ENCODE measurements around the gene PAAF1. TPM values are rescaled to one million over a fixed set of nuclear protein-coding genes. Genes with fewer than 3 reads are reported as not detected.

Gene PAAF1
- total RNA-seq, 4 donors from 2014 or later, result 10.7 to 15.4 (median 13.7) TPM

DNA sequence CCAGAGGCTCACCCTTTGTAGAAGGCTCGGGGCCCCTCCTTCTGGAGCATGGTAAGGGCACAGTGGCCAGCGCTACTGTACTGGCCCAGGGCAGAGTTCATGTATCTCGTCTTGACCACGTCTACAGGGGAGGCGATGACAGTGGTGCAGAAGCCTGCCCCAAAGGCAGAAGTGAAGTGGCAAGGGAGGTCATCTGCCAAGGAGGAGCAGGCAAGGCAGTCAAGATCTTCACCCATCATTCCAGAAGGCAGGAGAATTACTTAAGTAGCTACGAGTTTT, 98.6 kb downstream of the PAAF1 start:
- Histone ChIP-seq H3K36me3 (peaks cover 6% of the 10 kb centered on the region), H3K27me3 (no peaks in the 10 kb centered on the region), H3K9me3 (no peaks in the 10 kb centered on the region), H3K4me3 (no peak overlapping the region), H3K4me1 (peaks cover 24% of the 10 kb centered on the region), H3K27ac (no peak overlapping the region)
- TF ChIP-seq POLR2AphosphoS5 (IDR thresholded peaks at IDR 0.05) (no peak), POLR2A (IDR thresholded peaks at IDR 0.05) (no peak), EP300 (IDR thresholded peaks at IDR 0.05) (no peak)
- TF ChIP-seq, protein P1, sequence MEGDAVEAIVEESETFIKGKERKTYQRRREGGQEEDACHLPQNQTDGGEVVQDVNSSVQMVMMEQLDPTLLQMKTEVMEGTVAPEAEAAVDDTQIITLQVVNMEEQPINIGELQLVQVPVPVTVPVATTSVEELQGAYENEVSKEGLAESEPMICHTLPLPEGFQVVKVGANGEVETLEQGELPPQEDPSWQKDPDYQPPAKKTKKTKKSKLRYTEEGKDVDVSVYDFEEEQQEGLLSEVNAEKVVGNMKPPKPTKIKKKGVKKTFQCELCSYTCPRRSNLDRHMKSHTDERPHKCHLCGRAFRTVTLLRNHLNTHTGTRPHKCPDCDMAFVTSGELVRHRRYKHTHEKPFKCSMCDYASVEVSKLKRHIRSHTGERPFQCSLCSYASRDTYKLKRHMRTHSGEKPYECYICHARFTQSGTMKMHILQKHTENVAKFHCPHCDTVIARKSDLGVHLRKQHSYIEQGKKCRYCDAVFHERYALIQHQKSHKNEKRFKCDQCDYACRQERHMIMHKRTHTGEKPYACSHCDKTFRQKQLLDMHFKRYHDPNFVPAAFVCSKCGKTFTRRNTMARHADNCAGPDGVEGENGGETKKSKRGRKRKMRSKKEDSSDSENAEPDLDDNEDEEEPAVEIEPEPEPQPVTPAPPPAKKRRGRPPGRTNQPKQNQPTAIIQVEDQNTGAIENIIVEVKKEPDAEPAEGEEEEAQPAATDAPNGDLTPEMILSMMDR (IDR thresholded peaks at IDR 0.05), result no peak
- no peak for DNase-seq (ENCODE audit: low spot score in 2 of 2)
- WGBS, result 86% methylated on average over 6 of the region's 6 CpGs

DNA sequence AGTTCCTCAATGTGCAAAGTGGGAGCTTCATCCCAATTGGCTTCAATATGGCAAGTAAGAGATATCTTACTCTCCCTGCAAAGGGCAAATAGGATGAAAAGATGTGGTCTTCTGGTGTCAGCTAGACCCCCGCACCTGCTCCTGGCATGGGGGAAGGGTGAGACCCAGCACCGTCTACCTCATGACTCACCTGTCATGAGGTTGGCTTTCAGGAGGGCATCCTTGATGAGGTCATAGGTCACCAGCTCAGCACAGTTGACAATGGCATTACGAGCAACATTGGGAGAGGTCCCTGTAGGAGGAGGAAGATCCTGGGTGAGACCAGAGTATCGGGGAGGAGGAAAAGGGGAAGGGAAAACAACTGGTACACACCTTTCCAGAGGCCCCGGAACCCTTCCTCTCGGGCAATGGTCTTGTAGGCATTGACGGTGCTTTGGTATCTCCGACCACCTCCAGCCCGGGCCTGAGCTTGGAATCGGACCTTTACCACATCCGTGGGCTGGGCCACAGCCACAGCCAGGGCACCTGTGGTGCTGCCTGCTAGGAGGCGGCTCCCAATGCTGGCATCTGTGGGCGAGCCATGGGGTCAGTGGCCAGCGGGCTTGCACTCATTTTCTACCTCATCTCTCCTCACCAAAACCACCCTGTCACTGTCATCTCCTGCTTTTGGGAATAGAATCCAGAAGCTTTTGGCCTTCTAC, 99.8 kb downstream of the PAAF1 start:
- Histone ChIP-seq H3K4me1 (peaks cover 35% of the 10 kb centered on the region), H3K4me3 (no peak overlapping the region), H3K27ac (no peak overlapping the region), H3K36me3 (peaks cover 6% of the 10 kb centered on the region), H3K27me3 (no peaks in the 10 kb centered on the region), H3K9me3 (no peaks in the 10 kb centered on the region)
- 92% methylated on average over 14 of the region's 14 CpGs for WGBS
- no peak for DNase-seq (ENCODE audit: low spot score in 2 of 2)
- TF ChIP-seq POLR2AphosphoS5 (IDR thresholded peaks at IDR 0.05) (no peak), POLR2A (IDR thresholded peaks at IDR 0.05) (no peak), EP300 (IDR thresholded peaks at IDR 0.05) (no peak)
- TF ChIP-seq, protein P1 (IDR thresholded peaks at IDR 0.05), result no peak

DNA sequence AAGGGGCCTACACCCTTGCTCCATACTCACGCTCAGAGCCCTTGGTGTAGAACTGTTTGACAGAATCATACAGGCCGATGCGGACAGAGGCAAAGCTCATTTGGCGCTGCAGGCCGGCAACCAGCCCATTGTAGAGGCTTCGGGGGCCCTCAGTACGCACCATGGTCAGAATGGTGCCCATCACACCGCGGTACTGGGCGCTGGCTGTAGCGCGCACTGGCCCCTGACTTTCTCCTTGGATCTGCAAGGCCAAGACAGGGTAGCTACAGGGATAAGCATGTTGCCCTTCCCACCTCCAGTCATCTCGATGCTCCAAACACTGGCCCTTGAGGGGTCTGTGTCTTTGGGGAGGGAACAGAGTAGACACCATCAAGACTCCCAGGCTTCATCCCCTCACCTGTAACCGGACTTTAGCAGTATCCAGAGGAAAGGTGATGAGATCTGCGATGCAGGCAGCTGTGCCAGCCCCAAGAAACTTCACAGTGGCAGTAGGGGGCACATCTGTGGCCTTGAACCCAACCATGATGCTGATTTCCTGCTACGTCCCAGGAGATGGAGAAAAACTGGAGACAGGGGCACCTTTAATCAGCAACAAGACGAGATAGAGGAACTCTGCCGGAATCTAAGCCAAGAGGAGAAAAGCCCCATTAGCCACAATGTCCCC, 101.2 kb downstream of the PAAF1 start:
- peaks cover 42% of the 10 kb centered on the region for H3K4me1 ChIP-seq
- WGBS, result 96% methylated on average over 18 of the region's 18 CpGs
- peaks cover 6% of the 10 kb centered on the region for H3K36me3 ChIP-seq

DNA sequence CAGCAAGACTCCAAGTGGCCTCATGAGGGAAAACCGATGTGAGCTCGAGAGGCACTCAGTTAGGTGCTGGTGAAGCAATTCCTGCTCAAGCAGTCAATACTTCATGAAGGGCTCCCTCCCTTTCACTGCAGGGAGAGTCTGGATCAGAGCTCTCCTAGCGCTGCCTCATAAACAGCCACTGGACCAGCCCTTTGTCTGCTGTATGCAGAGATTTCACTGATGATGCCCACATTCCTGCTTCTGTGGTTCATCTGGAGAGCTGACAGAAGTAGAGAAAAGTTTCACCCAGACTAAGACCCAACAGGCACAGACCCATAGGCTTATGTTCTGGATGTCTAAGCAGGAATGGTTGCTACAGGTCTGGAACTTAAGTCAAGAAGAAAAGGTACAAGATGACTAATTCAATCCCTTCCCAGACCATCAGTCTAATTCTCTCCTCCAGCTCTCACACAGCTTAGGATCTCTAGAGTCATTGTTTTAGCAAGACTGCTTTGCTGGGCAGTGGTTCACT, 101.8 kb downstream of the PAAF1 start:
- Histone ChIP-seq H3K36me3 (peaks cover 6% of the 10 kb centered on the region), H3K27me3 (no peaks in the 10 kb centered on the region), H3K4me1 (peaks cover 40% of the 10 kb centered on the region), H3K9me3 (no peaks in the 10 kb centered on the region), H3K27ac (no peak overlapping the region), H3K4me3 (no peak overlapping the region)
- no peak for DNase-seq (ENCODE audit: low spot score in 2 of 2)
- TF ChIP-seq, protein P1 (IDR thresholded peaks at IDR 0.05), result no peak
- TF ChIP-seq POLR2A (IDR thresholded peaks at IDR 0.05) (no peak), POLR2AphosphoS5 (IDR thresholded peaks at IDR 0.05) (no peak), EP300 (IDR thresholded peaks at IDR 0.05) (no peak)
- 100% methylated on average over 1 of the region's 3 CpGs for WGBS

More for the DNA sequence above, 101.2 kb downstream of the PAAF1 start:
- H3K9me3 ChIP-seq, result no peaks in the 10 kb centered on the region
- no peak overlapping the region for H3K4me3 ChIP-seq
- H3K27me3 ChIP-seq, result no peaks in the 10 kb centered on the region
- DNase-seq (ENCODE audit: low spot score in 2 of 2), result peak in 1 of 2 donors; percentile 23
- H3K27ac ChIP-seq, result no peak overlapping the region
- TF ChIP-seq EP300 (IDR thresholded peaks at IDR 0.05) (no peak), POLR2AphosphoS5 (IDR thresholded peaks at IDR 0.05) (no peak), POLR2A (IDR thresholded peaks at IDR 0.05) (no peak)
- TF ChIP-seq, protein P1 (IDR thresholded peaks at IDR 0.05), result no peak

Measured in suprapubic skin (tissue), 4 donors.